Upper lobe of left lung (tissue), 4 donors: ENCODE measurements around the gene DHRS4.
"Not testable (repeated sequence)": the region's sequence is repeated elsewhere in the genome, so short reads cannot be mapped to it uniquely, and the experiment has no call there.

Source experiments
- CTCF ChIP-seq, 6 experiments: fragments of 450-650 bp in 4 of 6; fragments of 200-600 bp in 2 of 6; sonication (generic) in 2 of 6; IDR thresholded peaks; one replicate each; pipeline ENCODE4 v1.5.1; 2016 to 2019; ENCODE audit warnings: antibody characterized with exemption in 6 of 6
- EP300 ChIP-seq, 4 donors: sonication (generic); formaldehyde crosslinking; IDR thresholded peaks; one replicate each; pipeline ENCODE4 v1.5.1; 2017; ENCODE audit warnings: antibody characterized with exemption in 4 of 4, control low read depth in 2 of 4
- POLR2AphosphoS5 ChIP-seq, 2 donors: sonication (generic); formaldehyde crosslinking; IDR thresholded peaks; one replicate each; pipeline ENCODE4 v1.5.1; 2017; ENCODE audit warnings: antibody characterized with exemption in 2 of 2

DNA sequence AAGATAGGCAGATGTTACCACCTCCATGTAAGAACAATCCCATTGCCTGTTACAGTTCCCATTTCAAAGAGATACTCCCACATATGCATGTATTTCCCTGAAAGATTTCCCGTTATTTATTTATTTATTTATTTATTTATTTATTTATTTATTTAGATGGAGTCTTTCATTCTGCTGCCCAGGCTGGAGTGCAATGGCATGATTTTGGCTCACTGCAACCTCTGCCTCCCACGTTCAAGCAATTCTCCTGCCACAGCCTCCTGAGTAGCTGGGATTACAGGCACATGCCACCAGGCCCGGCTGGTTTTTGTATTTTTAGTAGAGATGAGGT lies 2.5 kb upstream of the DHRS4 start:
- TF ChIP-seq CTCF, POLR2AphosphoS5, EP300 (IDR thresholded peaks at IDR 0.05): not testable (repeated sequence)
